ENCODE data around the gene DCLK2. TPM values are rescaled to one million over a fixed set of nuclear protein-coding genes. Genes with fewer than 3 reads are reported as not detected.

The DCLK2 gene
- total and polyA plus RNA-seq, 2 of the 8 experiments (the other 6 are each of a cell fraction or from before 2014, with no cell fraction given) = 0.32 to 0.37 TPM

GRCh38 chr4:150251752-150252190, 173.5 kb downstream of the DCLK2 start:
- CTCF ChIA-PET (ENCODE audit: partially characterized antibody) = interaction anchor here (0.8 to 4.8 kb wide), 3 partner anchors 8 to 263 kb away, joined by 3 to 34 read pairs (median 3); no protein-coding TSS in a partner anchor
- 63% methylated on average over 7 of the region's 7 CpGs; no CpG with 5 or more reads in 1 of the 2 experiments for WGBS, 2 experiments (ENCODE audit: extremely low coverage in 1 of 2, insufficient coverage in 1 of 2, insufficient read length in 1 of 2, insufficient replicate concordance in 2 of 2, low coverage in 1 of 2, low lambda C conversion rate in 2 of 2, missing lambda C conversion rate in 1 of 2)
- no peak for DNase-seq (ENCODE audit: low read depth in 1 of 2, low spot score in 2 of 2)

More at GRCh38 chr4:150251752-150252190, 173.5 kb downstream of the DCLK2 start:
- no peak overlapping the region for H2BK5ac ChIP-seq (ENCODE audit: low read depth, low read length)
- POLR2A ChIA-PET (ENCODE audit: partially characterized antibody) = no interaction called here
- H2BK120ac ChIP-seq (replicated peaks; ENCODE audit: low read depth, low read length) = no peak overlapping the region
- no peak overlapping the region for H2BK15ac ChIP-seq (ENCODE audit: low read length)
- no peaks in the 10 kb centered on the region for H3K79me1 ChIP-seq (ENCODE audit: low read depth, low read length)
- TF ChIP-seq HDAC2 (IDR thresholded peaks at IDR 0.05; ENCODE audit: borderline replicate concordance in 1 of 2, low read depth in 2 of 2, low read length in 2 of 2) = no peak
- TF ChIP-seq RAD21 (IDR thresholded peaks at IDR 0.05 in 1 of 2, conservative IDR thresholded peaks at IDR 0.05 in 1 of 2; ENCODE audit: low read depth in 2 of 2, low read length in 2 of 2) = peak in 1 of 2 experiments; percentile 30; a peak in 3 of 4 replicates
- peak in 2 of 3 experiments; percentile 9 to 21; a peak in 2 of 4 replicates for TF ChIP-seq CTCF (IDR thresholded peaks at IDR 0.05; ENCODE audit: control extremely low read depth in 1 of 3, insufficient read depth in 1 of 3, low read depth in 1 of 3, low read length in 3 of 3)
- no peak for TF ChIP-seq YY1 (IDR thresholded peaks at IDR 0.05; ENCODE audit: low read depth, low read length)
- H4K8ac ChIP-seq (ENCODE audit: extremely low read depth, insufficient read depth, low read length) = peak overlapping the region; percentile 63; the same call in 1 of the 2 replicates
- H3K79me2 ChIP-seq (ENCODE audit: control insufficient read depth in 1 of 2, insufficient read depth in 2 of 2, low read length in 2 of 2) = no peaks in the 10 kb centered on the region
- H4K20me1 ChIP-seq (replicated peaks in 1 of 2; ENCODE audit: control insufficient read depth in 1 of 2, insufficient read depth in 2 of 2, low read length in 2 of 2) = no peaks in the 10 kb centered on the region
- H3K18ac ChIP-seq (ENCODE audit: extremely low read depth, low read length) = no peak overlapping the region
- H2BK12ac ChIP-seq (ENCODE audit: low read depth, low read length) = no peak overlapping the region
- no peak overlapping the region for H3K23ac ChIP-seq (ENCODE audit: insufficient read length)
- H3K27me3 ChIP-seq (replicated peaks in 1 of 4; ENCODE audit: control insufficient read depth in 3 of 4, extremely low read depth in 1 of 4, insufficient read depth in 3 of 4, low read length in 3 of 4) = no peaks in the 10 kb centered on the region
- no peak overlapping the region for H3K4ac ChIP-seq (replicated peaks; ENCODE audit: insufficient read length, low read depth, low read length)
- no peak overlapping the region for H3K27ac ChIP-seq (ENCODE audit: low read depth, low read length)
- no peak overlapping the region for H2AK5ac ChIP-seq (ENCODE audit: low read depth, low read length)
- H3K4me1 ChIP-seq (replicated peaks in 1 of 4; ENCODE audit: control insufficient read depth in 3 of 4, insufficient read depth in 4 of 4, low read length in 3 of 4) = peaks cover 0 to 2% (median under 1%) of the 10 kb centered on the region in 4 experiments; a peak in 4 of 7 replicates
- H3K4me2 ChIP-seq (ENCODE audit: insufficient read depth in 1 of 2, low read depth in 2 of 2, low read length in 2 of 2) = no peak overlapping the region
- H3K9ac ChIP-seq (replicated peaks in 1 of 4; ENCODE audit: extremely low read depth in 1 of 4, low read depth in 3 of 4, low read length in 3 of 4) = no peak overlapping the region
- no peak overlapping the region for H3K4me3 ChIP-seq (ENCODE audit: extremely low read depth in 1 of 4, insufficient read depth in 2 of 4, low read depth in 3 of 4, low read length in 4 of 4)
- no peak overlapping the region for H3K56ac ChIP-seq (replicated peaks; ENCODE audit: insufficient read length, low read depth, low read length)
- H4K91ac ChIP-seq (replicated peaks; ENCODE audit: insufficient read length, low read length) = no peak overlapping the region
- H3K9me3 ChIP-seq (ENCODE audit: insufficient read depth in 2 of 2, low read depth in 1 of 2, low read length in 1 of 2) = no peaks in the 10 kb centered on the region
- no peak overlapping the region for H2BK20ac ChIP-seq (ENCODE audit: low read length)
- H3K36me3 ChIP-seq (ENCODE audit: control insufficient read depth in 2 of 4, insufficient read depth in 4 of 4, low read length in 3 of 4) = no peaks in the 10 kb centered on the region
- H4K5ac ChIP-seq (ENCODE audit: insufficient read length, low read depth, low read length) = no peak overlapping the region
- H3K14ac ChIP-seq (ENCODE audit: insufficient read length) = no peak overlapping the region
- FAIRE-seq = no peak
- peaks cover 2% of the 10 kb centered on the region; the same call in 1 of the 2 replicates for H3K23me2 ChIP-seq (ENCODE audit: low read depth, low read length)
- H2AFZ ChIP-seq (ENCODE audit: low read length) = no peak overlapping the region
